Islet precursor cell (in vitro differentiated cells): Measurements from ENCODE around the gene KLF18.
"Not testable (repeated sequence)": the region's sequence is repeated elsewhere in the genome, so short reads cannot be mapped to it uniquely, and the experiment has no call there.

Source experiments
- DNase-seq: peaks from one replicate; pipeline ENCODE4 v3.0.0-alpha.2; 2018

Gene KLF18

DNA sequence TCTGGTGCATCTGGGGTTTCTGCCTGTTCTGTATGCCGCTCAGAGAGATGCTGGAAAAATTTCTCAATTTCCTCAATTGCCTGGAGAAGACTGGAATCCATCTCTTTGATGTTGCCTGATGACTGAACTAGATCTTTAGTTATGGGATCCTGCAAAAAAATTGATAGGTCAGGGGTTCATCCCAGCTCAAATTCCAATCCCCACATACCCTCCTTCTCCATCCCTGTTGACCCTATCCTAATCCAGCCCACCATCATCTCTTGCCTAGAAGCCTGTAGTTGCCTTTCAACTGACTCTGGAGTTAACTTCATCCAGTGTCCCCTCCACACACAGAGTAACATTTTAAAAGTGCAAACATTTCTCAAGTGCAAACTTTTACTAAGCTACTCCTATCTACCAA is at the start of gene KLF18:
Gene KLF18 (minus strand): TSS at position 101 of the 400 bp plus-strand sequence. CDS start 0 bp downstream, at position 101.
- no peak for DNase-seq

GRCh38 chr1:44174630-44175029 is 33.2 kb upstream of the KLF18 start:
- DNase-seq, result no peak

GRCh38 chr1:44170281-44170823 is 28.9 kb upstream of the KLF18 start:
- DNase-seq, result no peak

DNA sequence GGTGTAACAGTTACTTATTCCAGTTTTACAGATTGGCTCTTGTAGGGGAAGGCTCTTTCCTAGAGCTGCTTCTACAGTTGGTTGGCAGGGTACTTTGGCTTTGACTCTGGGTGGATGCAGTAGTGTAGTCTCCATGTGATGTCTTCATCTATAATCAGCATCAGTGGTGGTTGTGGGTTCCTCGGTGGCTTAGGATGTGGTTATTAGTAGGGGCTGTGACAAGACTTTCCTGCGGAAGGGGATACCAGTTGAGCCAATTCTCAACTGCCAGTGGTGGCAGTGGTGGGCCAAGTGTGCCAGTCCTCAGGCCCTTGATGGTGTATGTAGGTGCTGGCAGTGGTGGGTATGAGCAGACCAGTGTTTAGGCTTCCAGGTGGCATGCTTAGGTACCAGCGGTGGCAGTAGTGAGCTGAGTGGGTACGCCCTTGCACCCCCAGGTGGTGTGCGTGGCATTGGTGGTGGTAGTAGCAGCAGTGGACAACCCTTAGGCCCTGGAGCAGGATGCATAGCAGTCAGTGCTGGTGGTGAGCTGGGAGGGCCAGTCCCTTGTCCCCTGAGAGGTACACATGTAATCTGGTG is 27.2 kb upstream of the KLF18 start:
- DNase-seq, result no peak

DNA sequence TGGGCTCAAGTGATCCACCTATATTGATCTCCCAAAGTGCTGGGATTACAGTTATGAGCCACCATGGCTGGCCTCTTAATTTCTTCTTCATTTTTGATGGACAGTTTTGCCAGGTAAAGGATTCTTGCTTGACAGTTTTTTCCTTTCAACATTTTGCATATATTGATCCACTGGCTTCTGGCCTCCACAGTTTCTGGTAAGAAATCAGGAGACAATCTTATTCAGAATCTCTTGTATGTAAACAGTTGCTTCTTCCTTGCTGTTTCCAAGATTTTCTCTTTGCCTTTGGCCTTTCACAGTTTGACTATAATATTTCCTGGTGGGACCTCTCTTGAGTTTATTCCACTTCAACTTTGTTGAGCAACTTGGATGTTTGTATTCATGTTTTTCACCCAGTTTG is 20.1 kb upstream of the KLF18 start:
- no peak for DNase-seq

DNA sequence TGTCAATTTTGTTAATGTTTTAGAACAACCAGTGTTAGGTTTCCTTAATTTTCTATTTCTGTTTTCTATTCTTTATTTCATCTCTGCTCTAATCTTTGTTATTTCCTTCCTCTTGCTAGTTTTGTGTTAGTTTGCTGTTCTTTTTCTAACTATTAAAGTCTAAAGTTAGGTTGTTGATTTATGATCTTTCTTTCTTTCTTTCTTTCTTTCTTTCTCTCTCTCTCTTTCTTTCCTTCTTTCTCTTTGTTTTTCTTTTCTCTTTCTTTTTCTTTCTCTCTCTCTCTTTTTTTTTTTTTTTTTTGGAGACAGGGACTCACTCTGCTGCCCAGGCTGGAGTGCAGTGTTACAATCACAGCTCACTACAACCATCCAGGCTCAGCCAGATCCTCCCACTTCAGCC is 17.4 kb upstream of the KLF18 start:
- no peak for DNase-seq

GRCh38 chr1:44157903-44158302 is 16.5 kb upstream of the KLF18 start:
- no peak for DNase-seq

- no peak for DNase-seq
Measured at GRCh38 chr1:44154049-44154448, 12.6 kb upstream of the KLF18 start.

- DNase-seq, result no peak
Measured at GRCh38 chr1:44152692-44153091, 11.3 kb upstream of the KLF18 start.

DNA sequence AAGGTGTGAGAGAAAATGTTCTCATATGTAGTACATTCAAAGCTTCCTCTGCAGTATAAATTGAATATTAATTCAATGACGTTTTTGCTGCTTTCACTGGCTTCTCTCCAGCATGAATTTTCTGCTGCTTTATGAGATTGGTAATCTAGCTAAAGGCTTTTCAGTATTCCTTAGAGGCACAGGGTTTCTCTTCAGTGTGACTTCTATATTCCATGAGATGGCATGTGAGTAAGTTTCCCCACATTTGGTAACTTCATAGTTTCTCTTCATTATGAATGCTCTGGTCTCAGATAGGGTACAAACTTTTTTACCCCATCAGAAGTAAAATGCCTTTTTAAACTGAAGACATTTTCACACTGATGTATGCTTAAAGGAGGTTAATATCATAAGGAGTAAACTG is 10.4 kb upstream of the KLF18 start:
- DNase-seq, result no peak

DNA sequence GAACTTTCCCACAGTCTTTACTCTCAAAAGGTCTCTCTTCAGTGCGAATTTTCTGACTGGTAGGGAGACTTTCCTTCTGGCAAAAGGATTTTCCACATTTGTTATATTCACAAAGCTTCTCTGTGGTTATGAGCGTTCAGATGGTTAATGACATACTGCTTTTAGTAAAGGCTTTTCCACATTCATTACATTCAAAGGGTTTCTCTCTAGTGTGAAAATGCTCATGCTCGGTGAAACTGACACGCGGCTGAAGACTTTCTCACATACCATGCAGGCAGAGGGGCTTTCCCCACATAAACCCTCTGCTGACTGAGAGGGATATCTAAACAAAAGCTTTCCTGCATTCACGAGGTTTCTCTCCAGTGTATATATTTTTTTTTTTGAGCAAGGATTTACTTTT is 9.9 kb upstream of the KLF18 start:
- DNase-seq, result no peak

DNA sequence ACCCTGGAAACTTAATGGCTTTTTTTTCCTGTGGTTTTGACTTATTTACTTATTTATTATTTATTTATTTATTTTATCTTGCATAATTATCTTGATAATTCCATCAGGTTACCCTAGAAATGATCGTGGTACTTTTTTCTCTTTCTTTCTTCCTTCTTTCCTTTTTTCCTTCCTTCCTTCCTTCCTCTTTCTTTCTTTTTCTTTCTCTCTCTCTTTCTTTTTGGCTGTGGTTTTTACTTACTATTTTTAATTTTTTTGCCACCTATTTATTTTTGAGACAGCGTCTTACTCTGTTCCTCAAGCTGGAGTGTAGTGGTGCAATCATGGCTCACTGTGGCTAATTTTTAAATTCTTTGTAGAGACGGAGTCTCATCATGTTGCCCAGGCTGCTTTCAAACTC is 6.2 kb upstream of the KLF18 start:
- no peak for DNase-seq

GRCh38 chr1:44146536-44147361 is 5.3 kb upstream of the KLF18 start:
- no peak for DNase-seq

- no peak for DNase-seq
Measured at GRCh38 chr1:44144962-44145756, 3.7 kb upstream of the KLF18 start.

DNA sequence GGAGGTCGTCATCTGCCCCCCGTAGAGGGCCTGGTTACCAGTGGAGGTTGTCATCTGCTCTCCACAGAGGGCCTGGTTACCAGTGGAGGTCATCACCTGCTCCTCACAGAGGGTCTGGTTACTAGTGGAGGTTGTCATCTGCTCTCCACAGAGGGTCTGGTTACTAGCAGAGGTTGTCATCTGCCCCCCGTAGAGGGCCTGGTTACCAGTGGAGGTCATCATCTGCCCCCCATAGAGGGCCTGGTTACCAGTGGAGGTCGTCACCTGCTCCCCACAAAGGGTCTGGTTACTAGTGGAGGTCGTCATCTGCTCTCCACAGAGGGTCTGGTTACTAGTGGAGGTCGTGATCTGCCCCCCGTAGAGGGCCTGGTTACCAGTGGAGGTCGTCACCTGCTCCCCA is 1.9 kb downstream of the KLF18 start:
- DNase-seq, result not testable (repeated sequence)

GRCh38 chr1:44138239-44138638 is 3.2 kb downstream of the KLF18 start:
- DNase-seq, result no peak

DNA sequence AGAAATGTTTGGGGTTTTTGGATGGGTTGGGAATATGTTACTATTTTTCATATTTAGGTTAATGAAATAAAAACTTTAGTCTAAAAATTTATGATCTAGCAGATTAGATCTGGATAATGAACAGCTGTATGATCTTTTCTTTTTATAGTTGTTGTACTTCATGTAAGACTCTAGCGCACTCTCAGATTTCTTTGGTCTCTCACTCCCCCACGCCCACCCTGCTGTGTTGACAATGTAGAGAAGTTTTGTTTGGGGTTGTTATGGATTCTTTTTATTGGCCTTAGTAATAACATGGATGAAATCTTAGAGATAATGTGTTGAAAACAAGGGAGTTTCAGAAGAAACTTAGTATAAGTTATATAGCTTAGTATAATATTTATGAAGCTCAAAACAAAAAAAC is 5.5 kb downstream of the KLF18 start:
- no peak for DNase-seq

DNA sequence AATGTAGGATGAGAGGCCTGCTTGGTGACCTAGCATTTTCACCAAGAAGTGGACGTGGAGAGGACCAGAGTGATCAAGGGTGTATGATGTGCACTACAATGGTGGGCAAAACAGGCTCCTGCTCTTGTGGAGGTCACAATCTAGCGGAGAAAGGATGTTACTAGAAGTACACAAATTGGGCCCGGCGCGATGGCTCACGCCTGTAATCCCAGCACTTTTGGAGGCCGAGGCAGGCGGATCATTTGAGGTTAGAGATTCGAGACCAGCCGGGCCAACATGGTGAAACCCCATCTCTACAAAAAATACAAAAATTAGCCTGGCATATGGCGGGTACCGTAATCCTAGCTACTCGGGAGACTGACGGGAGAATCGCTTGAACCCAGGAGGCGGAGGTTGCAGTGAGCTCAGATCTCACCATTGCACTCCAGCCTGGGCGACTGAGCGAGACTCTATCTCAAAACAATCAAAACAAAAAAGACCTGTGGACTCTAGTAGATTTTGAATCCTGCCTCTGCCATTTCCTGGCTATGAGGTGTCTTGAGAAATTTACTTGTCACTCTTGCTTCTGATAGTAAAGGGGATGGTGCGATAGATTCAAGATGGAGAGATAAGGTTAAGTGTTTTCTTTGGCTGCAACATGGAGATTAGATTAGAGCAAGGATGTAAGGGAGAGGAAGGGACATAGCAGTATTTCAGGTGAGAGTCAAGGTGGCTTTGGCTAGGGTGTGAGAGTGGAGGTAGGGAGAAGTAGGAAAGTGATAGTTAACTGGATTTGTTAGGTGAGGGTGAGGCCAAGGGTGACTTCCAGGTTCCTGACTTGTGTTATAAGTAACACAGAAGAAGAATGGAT is 7.1 kb downstream of the KLF18 start:
- no peak for DNase-seq

- DNase-seq, result no peak
Measured at GRCh38 chr1:44131411-44131810, 10.0 kb downstream of the KLF18 start.

DNA sequence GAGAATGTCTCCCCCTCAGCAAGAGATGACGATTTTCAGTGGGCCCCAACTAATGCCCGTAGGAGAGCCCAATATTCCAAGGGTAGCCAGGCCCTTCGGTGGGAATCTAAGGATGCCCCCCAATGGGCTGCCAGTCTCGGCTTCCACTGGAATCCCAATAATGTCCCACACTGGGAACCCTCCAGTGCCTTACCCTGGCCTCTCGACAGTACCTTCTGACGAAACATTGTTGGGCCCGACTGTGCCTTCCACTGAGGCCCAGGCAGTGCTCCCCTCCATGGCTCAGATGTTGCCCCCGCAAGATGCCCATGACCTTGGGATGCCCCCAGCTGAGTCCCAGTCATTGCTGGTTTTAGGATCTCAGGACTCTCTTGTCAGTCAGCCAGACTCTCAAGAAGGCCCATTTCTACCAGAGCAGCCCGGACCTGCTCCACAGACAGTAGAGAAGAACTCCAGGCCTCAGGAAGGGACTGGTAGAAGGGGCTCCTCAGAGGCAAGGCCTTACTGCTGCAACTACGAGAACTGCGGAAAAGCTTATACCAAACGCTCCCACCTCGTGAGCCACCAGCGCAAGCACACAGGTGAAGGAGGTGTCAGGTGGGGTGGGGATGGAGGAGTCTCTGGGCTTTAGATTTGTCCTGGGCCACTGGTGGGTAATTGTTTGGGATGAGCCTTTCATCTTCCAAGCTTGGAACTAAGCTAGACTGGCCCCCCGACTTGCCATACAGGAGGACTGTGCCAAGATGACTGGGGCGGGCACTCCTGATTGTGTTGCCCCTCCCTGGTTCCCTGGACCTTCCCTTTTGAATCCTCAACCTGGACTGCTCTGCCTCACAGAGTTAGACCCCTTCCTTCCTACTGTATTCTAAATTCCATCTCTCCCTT is 11.6 kb downstream of the KLF18 start:
- no peak for DNase-seq

DNA sequence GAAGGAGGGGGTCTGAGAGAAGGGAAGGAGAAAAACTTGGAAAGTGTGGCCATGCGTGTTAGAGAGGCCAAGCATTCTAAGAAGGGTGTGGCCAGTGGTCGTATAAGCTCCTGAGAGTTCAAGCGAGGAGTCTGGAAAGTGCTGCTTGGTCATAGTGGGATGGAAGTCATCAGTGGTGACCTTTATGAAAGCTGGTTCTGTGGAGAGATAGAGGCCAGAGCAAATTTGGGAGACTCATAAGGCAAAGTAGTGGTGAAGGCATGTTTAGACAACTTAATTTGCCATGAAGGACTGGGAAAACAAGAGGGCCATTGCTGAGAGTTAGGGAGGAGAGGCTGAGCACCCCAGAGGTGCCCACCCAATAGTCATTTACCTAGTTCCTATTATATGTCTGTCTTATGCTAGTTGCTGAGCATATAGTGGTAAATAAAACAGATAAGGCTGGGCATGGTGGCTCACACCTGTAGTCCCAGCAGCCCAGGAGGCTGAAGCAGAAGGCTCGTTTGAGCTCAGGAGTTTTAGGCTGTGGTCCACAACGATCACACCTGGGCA is 21.0 kb downstream of the KLF18 start:
- no peak for DNase-seq
